ENCODE data around the gene GCLC. TPM values are rescaled to one million over a fixed set of nuclear protein-coding genes. Genes with fewer than 3 reads are reported as not detected.

The GCLC gene
- total and polyA plus RNA-seq, 10 of the 15 experiments (the other 5 are each of a cell fraction or from before 2014, with no cell fraction given) = 6.5 to 23.6 (median 12.5) TPM

DNA sequence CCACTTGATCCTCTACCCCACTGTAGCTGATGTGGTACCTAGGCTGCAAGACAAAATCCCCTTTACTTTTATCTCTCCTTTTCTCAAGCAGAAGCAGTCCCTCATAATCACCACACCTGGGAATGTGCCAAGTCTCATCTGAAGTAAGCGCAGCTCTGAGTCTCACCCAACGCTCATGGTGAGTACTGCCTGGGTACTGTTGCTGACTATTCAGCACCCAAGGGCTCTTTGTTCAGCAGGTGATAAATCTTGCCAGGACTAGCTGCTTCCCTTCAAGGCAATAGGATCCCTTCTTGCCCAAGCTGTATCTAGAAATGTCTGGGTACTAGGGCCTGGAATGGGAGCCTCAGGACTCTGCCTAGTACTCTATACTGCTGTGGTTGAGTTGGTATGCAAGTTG lies 70.9 kb downstream of the GCLC start:
- in situ Hi-C loops (cut with MboI) (no loop called here), intact Hi-C loops (cut with micrococcal nuclease; ENCODE audit: unreplicated experiment) (no loop called here)

More for the DNA sequence above, 70.9 kb downstream of the GCLC start:
- ATAC-seq (no peak), FAIRE-seq (no peak), DNase-seq (ENCODE audit: low read depth, low spot score) (no peak)
- Histone ChIP-seq H3K4me2 (ENCODE audit: control insufficient read depth, insufficient read depth) (no peak overlapping the region), H3K27me3 (replicated peaks in 1 of 2; ENCODE audit: control insufficient read depth in 2 of 2, insufficient read depth in 2 of 2, low read length in 1 of 2) (no peaks in the 10 kb centered on the region; a peak in 1 of 4 replicates), H2AFZ (ENCODE audit: control insufficient read depth, low read depth, low read length) (no peak overlapping the region), H3K9me3 (replicated peaks; ENCODE audit: control insufficient read depth, insufficient read depth, low read length) (no peaks in the 10 kb centered on the region), H4K20me1 (ENCODE audit: control insufficient read depth, insufficient read depth) (no peaks in the 10 kb centered on the region), H3K36me3 (ENCODE audit: control insufficient read depth in 2 of 2, insufficient read depth in 2 of 2, low read length in 1 of 2) (no peaks in the 10 kb centered on the region), H3K9ac (ENCODE audit: control insufficient read depth, insufficient read depth, low read length) (no peak overlapping the region), H3K27ac (ENCODE audit: control insufficient read depth, insufficient read depth) (no peak overlapping the region), H3K79me2 (ENCODE audit: control insufficient read depth, insufficient read depth, low read length) (no peaks in the 10 kb centered on the region), H3K4me3 (no peak overlapping the region), H3K4me1 (ENCODE audit: control insufficient read depth, insufficient read depth, low read length) (no peaks in the 10 kb centered on the region)
- whole genome bisulfite sequencing (ENCODE audit: insufficient coverage, insufficient replicate concordance, low lambda C conversion rate, missing lambda C conversion rate) = 91% methylated on average over 2 of the region's 2 CpGs
- CTCF ChIA-PET = interaction anchor here (0.8 to 2.1 kb wide), 3 partner anchors 10 to 305 kb away, joined by 3 to 6 read pairs (median 3); no protein-coding TSS in a partner anchor
- POLR2A ChIA-PET = interaction anchor here (2.7 kb wide), 1 partner anchor 11 kb away, joined by 9 read pairs; no protein-coding TSS in a partner anchor
- TF ChIP-seq NRF1 (conservative IDR thresholded peaks at IDR 0.05; ENCODE audit: low read depth, low read length) = no peak
- no peak for TF ChIP-seq IRF4 (IDR thresholded peaks at IDR 0.05; ENCODE audit: low read depth, low read length)
- TF ChIP-seq, protein P1, sequence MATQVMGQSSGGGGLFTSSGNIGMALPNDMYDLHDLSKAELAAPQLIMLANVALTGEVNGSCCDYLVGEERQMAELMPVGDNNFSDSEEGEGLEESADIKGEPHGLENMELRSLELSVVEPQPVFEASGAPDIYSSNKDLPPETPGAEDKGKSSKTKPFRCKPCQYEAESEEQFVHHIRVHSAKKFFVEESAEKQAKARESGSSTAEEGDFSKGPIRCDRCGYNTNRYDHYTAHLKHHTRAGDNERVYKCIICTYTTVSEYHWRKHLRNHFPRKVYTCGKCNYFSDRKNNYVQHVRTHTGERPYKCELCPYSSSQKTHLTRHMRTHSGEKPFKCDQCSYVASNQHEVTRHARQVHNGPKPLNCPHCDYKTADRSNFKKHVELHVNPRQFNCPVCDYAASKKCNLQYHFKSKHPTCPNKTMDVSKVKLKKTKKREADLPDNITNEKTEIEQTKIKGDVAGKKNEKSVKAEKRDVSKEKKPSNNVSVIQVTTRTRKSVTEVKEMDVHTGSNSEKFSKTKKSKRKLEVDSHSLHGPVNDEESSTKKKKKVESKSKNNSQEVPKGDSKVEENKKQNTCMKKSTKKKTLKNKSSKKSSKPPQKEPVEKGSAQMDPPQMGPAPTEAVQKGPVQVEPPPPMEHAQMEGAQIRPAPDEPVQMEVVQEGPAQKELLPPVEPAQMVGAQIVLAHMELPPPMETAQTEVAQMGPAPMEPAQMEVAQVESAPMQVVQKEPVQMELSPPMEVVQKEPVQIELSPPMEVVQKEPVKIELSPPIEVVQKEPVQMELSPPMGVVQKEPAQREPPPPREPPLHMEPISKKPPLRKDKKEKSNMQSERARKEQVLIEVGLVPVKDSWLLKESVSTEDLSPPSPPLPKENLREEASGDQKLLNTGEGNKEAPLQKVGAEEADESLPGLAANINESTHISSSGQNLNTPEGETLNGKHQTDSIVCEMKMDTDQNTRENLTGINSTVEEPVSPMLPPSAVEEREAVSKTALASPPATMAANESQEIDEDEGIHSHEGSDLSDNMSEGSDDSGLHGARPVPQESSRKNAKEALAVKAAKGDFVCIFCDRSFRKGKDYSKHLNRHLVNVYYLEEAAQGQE (IDR thresholded peaks at IDR 0.05; ENCODE audit: low read depth, low read length) = no peak
- no peak for TF ChIP-seq SMAD5 (IDR thresholded peaks at IDR 0.05; ENCODE audit: low read depth)
- TF ChIP-seq CREM (IDR thresholded peaks at IDR 0.05; ENCODE audit: low read depth) = no peak
- TF ChIP-seq BRCA1 (IDR thresholded peaks at IDR 0.05; ENCODE audit: low read depth, low read length) = no peak
- no peak for TF ChIP-seq SIN3A (IDR thresholded peaks at IDR 0.05; ENCODE audit: low read depth, low read length)
- BruUV-seq (replicated peaks) = no TSS peak
- SMC1A ChIA-PET (ENCODE audit: uncharacterized antibody, unreplicated experiment) = interaction anchor here (1.0 to 16.0 kb wide), 4 partner anchors 10 to 407 kb away, joined by 3 to 194 read pairs (median 8); no protein-coding TSS in a partner anchor
- RAD21 ChIA-PET (ENCODE audit: unreplicated experiment) = interaction anchor here (1.1 kb wide), 1 partner anchor 301 kb away, joined by 3 read pairs; no protein-coding TSS in a partner anchor

Data from GM12878 (cell line).